Hepatocyte (in vitro differentiated cells): ENCODE measurements around the gene NR1I2. TPM values are rescaled to one million over a fixed set of nuclear protein-coding genes. Genes with fewer than 3 reads are reported as not detected.

Source experiments
- DNase-seq: peaks from one replicate; pipeline ENCODE4 v3.0.0-alpha.2; 2016; ENCODE audit warnings: low spot score
- H2AFZ ChIP-seq: fragments of 200-600 bp; sonication (generic); 2 replicates; pipeline ENCODE4 v1.6.0; 2016; ENCODE audit warnings: antibody characterized with exemption, mild to moderate bottlenecking
- H3K27ac ChIP-seq: fragments of 200-600 bp; sonication (generic); 2 replicates; pipeline ENCODE4 v1.5.1; 2016; ENCODE audit warnings: mild to moderate bottlenecking
- H3K27me3 ChIP-seq: fragments of 200-600 bp; sonication (generic); 2 replicates; pipeline ENCODE4 v1.6.1; 2016
- H3K36me3 ChIP-seq: fragments of 200-600 bp; sonication (generic); replicated peaks from 2 replicates; pipeline ENCODE4 v1.5.1; 2016; ENCODE audit warnings: low read depth; ENCODE audit not compliant: insufficient read depth
- H3K4me1 ChIP-seq: fragments of 200-600 bp; sonication (generic); 2 replicates; pipeline ENCODE4 v1.5.1; 2016; ENCODE audit warnings: mild to moderate bottlenecking, moderate library complexity; ENCODE audit not compliant: insufficient read depth
- H3K4me2 ChIP-seq: fragments of 200-600 bp; sonication (generic); 2 replicates; pipeline ENCODE4 v1.6.0; 2016
- H3K4me3 ChIP-seq: fragments of 200-600 bp; sonication (generic); 2 replicates; pipeline ENCODE4 v1.5.1; 2016; ENCODE audit warnings: mild to moderate bottlenecking
- H3K79me2 ChIP-seq: fragments of 200-600 bp; sonication (generic); 2 replicates; pipeline ENCODE4 v1.6.0; 2017; ENCODE audit warnings: mild to moderate bottlenecking
- H3K9me2 ChIP-seq: fragments of 200-600 bp; sonication (generic); replicated peaks from 2 replicates; pipeline ENCODE4 v1.6.0; 2017; ENCODE audit warnings: mild to moderate bottlenecking; ENCODE audit not compliant: insufficient read depth
- H3K9me3 ChIP-seq: fragments of 200-600 bp; sonication (generic); 2 replicates; pipeline ENCODE4 v1.5.1; 2016; ENCODE audit warnings: low read depth, mild to moderate bottlenecking
- H4K20me1 ChIP-seq: fragments of 200-600 bp; sonication (generic); 2 replicates; pipeline ENCODE4 v1.6.0; 2016; ENCODE audit warnings: mild to moderate bottlenecking; ENCODE audit not compliant: insufficient read depth, poor library complexity, severe bottlenecking
- CTCF ChIP-seq: fragments of 200-600 bp; sonication (generic); IDR thresholded peaks from 2 replicates; pipeline ENCODE4 v1.5.1; 2016; ENCODE audit warnings: antibody characterized with exemption, mild to moderate bottlenecking; ENCODE audit not compliant: poor library complexity
- EZH2 ChIP-seq: fragments of 200-600 bp; sonication (generic); IDR thresholded peaks from 2 replicates; pipeline ENCODE4 v1.6.1; 2016; ENCODE audit warnings: antibody characterized with exemption, mild to moderate bottlenecking, borderline replicate concordance
- EZH2phosphoT487 ChIP-seq: fragments of 200-600 bp; sonication (generic); IDR thresholded peaks from one replicate; pipeline ENCODE4 v1.6.1; 2018; ENCODE audit warnings: antibody characterized with exemption, mild to moderate bottlenecking, low read depth, moderate library complexity; ENCODE audit not compliant: unreplicated experiment, severe bottlenecking
- WGBS: methylation state at CpG from one replicate; pipeline ENCODE4 v1.1.6; 2016; ENCODE audit warnings: low lambda C conversion rate; ENCODE audit errors: missing lambda C conversion rate; 5-methylcytosine and 5-hydroxymethylcytosine counted together
- polyA plus RNA-seq: library from polyadenylated mRNA; unstranded; fragments of >200 nt; fragmentation: Nextera tagmentation; extraction: Ambion mirVana; gene quantifications from 2 replicates; pipeline ENCODE4 v1.2.1, GENCODE V29; 2016
- total RNA-seq: library from RNA; depleted of rRNA; stranded (reverse); fragments of >200 nt; gene quantifications from 2 replicates; pipeline ENCODE4 v1.2.3, GENCODE V29; 2014

NR1I2 gene
- total and polyA plus RNA-seq, 2 experiments from 2014 or later, result 5.0 to 7.0 TPM

GRCh38 chr3:119774444-119774843, 7.5 kb upstream of the NR1I2 start:
- Histone ChIP-seq H3K27me3 (no peaks in the 10 kb centered on the region), H3K9me3 (no peaks in the 10 kb centered on the region), H3K36me3 (no peaks in the 10 kb centered on the region), H4K20me1 (no peaks in the 10 kb centered on the region), H3K9me2 (no peaks in the 10 kb centered on the region), H3K4me1 (no peaks in the 10 kb centered on the region), H2AFZ (no peak overlapping the region), H3K4me3 (no peak overlapping the region), H3K79me2 (no peaks in the 10 kb centered on the region), H3K4me2 (no peak overlapping the region), H3K27ac (no peak overlapping the region)
- WGBS, result 81% methylated on average over 2 of the region's 2 CpGs
- TF ChIP-seq EZH2phosphoT487 (no peak), CTCF (no peak), EZH2 (no peak)
- DNase-seq, result no peak

- H3K79me2 ChIP-seq, result no peaks in the 10 kb centered on the region
- H3K36me3 ChIP-seq, result no peaks in the 10 kb centered on the region
- H3K4me1 ChIP-seq, result no peaks in the 10 kb centered on the region
- no peak for DNase-seq
- H3K9me3 ChIP-seq, result no peaks in the 10 kb centered on the region
- no peaks in the 10 kb centered on the region for H3K9me2 ChIP-seq
- H3K27me3 ChIP-seq, result no peaks in the 10 kb centered on the region
- TF ChIP-seq EZH2phosphoT487, result no peak
- TF ChIP-seq EZH2, result no peak
- no peak for TF ChIP-seq CTCF
- 70% methylated on average over 1 of the region's 1 CpG for WGBS
- H4K20me1 ChIP-seq, result no peaks in the 10 kb centered on the region
- no peak overlapping the region for H3K4me2 ChIP-seq
- H2AFZ ChIP-seq, result no peak overlapping the region
- H3K4me3 ChIP-seq, result no peak overlapping the region
- H3K27ac ChIP-seq, result no peak overlapping the region
These were observed 5.6 kb upstream of the NR1I2 start for GRCh38 chr3:119776304-119776703.

GRCh38 chr3:119778176-119778575, 3.7 kb upstream of the NR1I2 start:
- H4K20me1 ChIP-seq, result no peaks in the 10 kb centered on the region
- no peaks in the 10 kb centered on the region for H3K27me3 ChIP-seq
- H3K27ac ChIP-seq, result no peak overlapping the region
- H3K4me3 ChIP-seq, result no peak overlapping the region
- no peak overlapping the region for H2AFZ ChIP-seq
- WGBS, result 95% methylated on average over 1 of the region's 1 CpG
- H3K4me1 ChIP-seq, result no peaks in the 10 kb centered on the region
- no peaks in the 10 kb centered on the region for H3K79me2 ChIP-seq
- H3K4me2 ChIP-seq, result no peak overlapping the region
- no peak for DNase-seq
- no peaks in the 10 kb centered on the region for H3K9me3 ChIP-seq
- H3K36me3 ChIP-seq, result no peaks in the 10 kb centered on the region
- TF ChIP-seq CTCF (no peak), EZH2phosphoT487 (no peak), EZH2 (no peak)
- no peaks in the 10 kb centered on the region for H3K9me2 ChIP-seq

- H3K4me2 ChIP-seq, result no peak overlapping the region
- H3K4me3 ChIP-seq, result no peak overlapping the region
- H3K4me1 ChIP-seq, result no peaks in the 10 kb centered on the region
- no peaks in the 10 kb centered on the region for H3K9me2 ChIP-seq
- H4K20me1 ChIP-seq, result no peaks in the 10 kb centered on the region
- no peaks in the 10 kb centered on the region for H3K9me3 ChIP-seq
- H3K27me3 ChIP-seq, result no peaks in the 10 kb centered on the region
- H3K79me2 ChIP-seq, result no peaks in the 10 kb centered on the region
- no peaks in the 10 kb centered on the region for H3K36me3 ChIP-seq
- no peak overlapping the region for H2AFZ ChIP-seq
- TF ChIP-seq EZH2phosphoT487, result no peak
- TF ChIP-seq CTCF, result no peak
- TF ChIP-seq EZH2, result no peak
- WGBS, result 93% methylated on average over 2 of the region's 2 CpGs
- DNase-seq, result no peak
- no peak overlapping the region for H3K27ac ChIP-seq
These were observed 3.1 kb upstream of the NR1I2 start for GRCh38 chr3:119778811-119779210.
